Caco-2 (cell line): Measurements from ENCODE around the gene FOSL2. TPM values are rescaled to one million over a fixed set of nuclear protein-coding genes. Genes with fewer than 3 reads are reported as not detected.

Source experiments
- BruUV-seq: library from RNA; stranded (reverse); fragments of 400-500 nt; replicated peaks from 2 replicates; lab custom pipeline; 2021; lab: Mats Ljungman, UMichigan
- CTCF ChIA-PET: fragments of 300-600 bp; sonication (Branson Sonifier 250); formaldehyde crosslinking; loops from one replicate; lab custom pipeline; 2022; ENCODE audit warnings: antibody characterized with exemption; lab: Charles Lee
- POLR2A ChIA-PET: fragments of 300-600 bp; sonication (Branson Sonifier 250); formaldehyde crosslinking; loops from one replicate; lab custom pipeline; 2022; ENCODE audit warnings: antibody characterized with exemption; lab: Charles Lee
- DNase-seq, 2 experiments: peaks; one replicate each; pipeline versions ENCODE4 v3.0.0 to v3.0.0-alpha.2; 2020 to 2022
- H3K27me3 ChIP-seq: replicated peaks from 2 replicates; pipeline ENCODE4 v1.6.0; 2011; ENCODE audit warnings: low read length; ENCODE audit not compliant: control insufficient read depth, insufficient read depth
- H3K36me3 ChIP-seq: 2 replicates; pipeline ENCODE4 v1.5.1; 2011; ENCODE audit warnings: low read length; ENCODE audit not compliant: control insufficient read depth, insufficient read depth
- H3K4me1 ChIP-seq: fragments of 250-450 bp; sonication (Bioruptor Pico); 2 replicates; pipeline ENCODE4 v1.5.1; 2020; ENCODE audit warnings: mild to moderate bottlenecking
- H3K4me3 ChIP-seq: 2 replicates; pipeline ENCODE4 v1.5.1; 2011; ENCODE audit warnings: low read depth, mild to moderate bottlenecking, control low read depth, low read length
- H3K9me3 ChIP-seq: fragments of 250-450 bp; sonication (Bioruptor Pico); 2 replicates; pipeline ENCODE4 v1.5.1; 2020; ENCODE audit warnings: mild to moderate bottlenecking, moderate library complexity
- H3K27ac Mint-ChIP-seq: one replicate; pipeline ENCODE4 v1.8.0; 2022; ENCODE audit warnings: mixed read lengths; ENCODE audit not compliant: unreplicated experiment
- H3K27me3 Mint-ChIP-seq: one replicate; pipeline ENCODE4 v1.8.0; 2022; ENCODE audit warnings: mixed read lengths; ENCODE audit not compliant: insufficient read depth, unreplicated experiment
- H3K36me3 Mint-ChIP-seq: one replicate; pipeline ENCODE4 v1.8.0; 2022; ENCODE audit warnings: mild to moderate bottlenecking, mixed read lengths; ENCODE audit not compliant: insufficient read depth, unreplicated experiment
- H3K4me1 Mint-ChIP-seq: one replicate; pipeline ENCODE4 v1.8.0; 2022; ENCODE audit warnings: low read depth, mixed read lengths; ENCODE audit not compliant: unreplicated experiment
- H3K4me3 Mint-ChIP-seq: one replicate; pipeline ENCODE4 v1.8.0; 2022; ENCODE audit warnings: mild to moderate bottlenecking, moderate library complexity, mixed read lengths; ENCODE audit not compliant: unreplicated experiment
- H3K9me3 Mint-ChIP-seq: one replicate; pipeline ENCODE4 v1.8.0; 2022; ENCODE audit warnings: mixed read lengths; ENCODE audit not compliant: unreplicated experiment
- CTCF ChIP-seq, 2 experiments: fragments of 200-600 bp in 1 of 2; IDR thresholded peaks; 1 replicate in 1 of 2; 2 replicates in 1 of 2; pipeline versions ENCODE4 v1.5.1 to v1.8.0; 2011 to 2022; ENCODE audit warnings: antibody characterized with exemption in 1 of 2, control low read depth in 1 of 2, inconsistent platforms in 1 of 2, low read depth in 1 of 2, low read length in 1 of 2, mild to moderate bottlenecking in 1 of 2, moderate library complexity in 1 of 2; ENCODE audit not compliant: insufficient read depth in 1 of 2, severe bottlenecking in 1 of 2, unreplicated experiment in 1 of 2
- intact Hi-C: fragments of 100-400 bp; cut with micrococcal nuclease; formaldehyde crosslinking; loops from one replicate; pipeline ENCODE4 v1.10.0; 2022; ENCODE audit not compliant: unreplicated experiment
- total RNA-seq: library from RNA; stranded (reverse); gene quantifications from 2 replicates; pipeline ENCODE4 v1.2.3, GENCODE V29; 2022

The FOSL2 gene
- total RNA-seq, 1 experiment from 2014 or later: 64.6 TPM

- no peak overlapping the region for H3K4me3 Mint-ChIP-seq
- H3K36me3 Mint-ChIP-seq: no peaks in the 10 kb centered on the region
- peaks cover 9% of the 10 kb centered on the region for H3K9me3 ChIP-seq
- no TSS peak for BruUV-seq
- no peaks in the 10 kb centered on the region for H3K27me3 Mint-ChIP-seq
- H3K9me3 Mint-ChIP-seq: peaks cover 31% of the 10 kb centered on the region
- no peak overlapping the region for H3K27ac Mint-ChIP-seq
- peaks cover 11% of the 10 kb centered on the region for H3K4me1 Mint-ChIP-seq
- CTCF ChIA-PET: no interaction called here
- no peak for TF ChIP-seq CTCF (IDR thresholded peaks at IDR 0.05; ENCODE audit: insufficient read depth in 1 of 2, low read depth in 1 of 2, low read length in 1 of 2, severe bottlenecking in 1 of 2, unreplicated experiment in 1 of 2)
- H3K36me3 ChIP-seq: no peaks in the 10 kb centered on the region
- POLR2A ChIA-PET: no interaction called here
- H3K27me3 ChIP-seq: no peaks in the 10 kb centered on the region
- H3K4me3 ChIP-seq: no peak overlapping the region
- peaks cover 16% of the 10 kb centered on the region for H3K4me1 ChIP-seq
- DNase-seq: no peak
- intact Hi-C loops: loop anchor here (10.0 kb wide), 1 partner anchor 81 kb away; no protein-coding TSS in a partner anchor
These were observed 71.2 kb downstream of the FOSL2 start for GRCh38 chr2:28463893-28464292.

- Mint-ChIP-seq H3K4me3 (no peak overlapping the region), H3K27me3 (no peaks in the 10 kb centered on the region), H3K4me1 (peaks cover 11% of the 10 kb centered on the region), H3K36me3 (no peaks in the 10 kb centered on the region), H3K27ac (no peak overlapping the region), H3K9me3 (peaks cover 31% of the 10 kb centered on the region)
- no peak for TF ChIP-seq CTCF (IDR thresholded peaks at IDR 0.05; ENCODE audit: insufficient read depth in 1 of 2, low read depth in 1 of 2, low read length in 1 of 2, severe bottlenecking in 1 of 2, unreplicated experiment in 1 of 2)
- peak; percentile 36 to 62 for DNase-seq
- Histone ChIP-seq H3K9me3 (peaks cover 9% of the 10 kb centered on the region), H3K4me3 (no peak overlapping the region), H3K4me1 (peaks cover 19% of the 10 kb centered on the region), H3K36me3 (no peaks in the 10 kb centered on the region), H3K27me3 (no peaks in the 10 kb centered on the region)
- no TSS peak for BruUV-seq
- intact Hi-C loops: loop anchor here (10.0 kb wide), 1 partner anchor 79 kb away; no protein-coding TSS in a partner anchor
- CTCF ChIA-PET: interaction anchor here (0.6 to 1.0 kb wide), 2 partner anchors 46 to 68 kb away, joined by 3 read pairs; no protein-coding TSS in a partner anchor
- POLR2A ChIA-PET: no interaction called here
These were observed 72.7 kb downstream of the FOSL2 start for GRCh38 chr2:28465148-28465885.

Other genes starting within 250 kb of the FOSL2 start
- 2.4 and 2.8 TPM in 2 replicates for gene PLB1, start 103.2 kb downstream of the FOSL2 start, total RNA-seq